ENCODE data around the gene CDIP1. TPM values are rescaled to one million over a fixed set of nuclear protein-coding genes. Genes with fewer than 3 reads are reported as not detected.

Gene CDIP1
- total RNA-seq, 1 donor from 2014 or later, result 64.7 TPM

GRCh38 chr16:4572715-4573114 is 34.1 kb upstream of the CDIP1 start:
- H3K36me3 Mint-ChIP-seq (ENCODE audit: low read depth, unreplicated experiment), result peaks cover 2% of the 10 kb centered on the region
- H3K27me3 ChIP-seq (ENCODE audit: insufficient read depth, low read length), result no peaks in the 10 kb centered on the region
- TF ChIP-seq EZH2 (IDR thresholded peaks at IDR 0.05; ENCODE audit: insufficient read depth, low read length), result no peak
- TF ChIP-seq CTCF (IDR thresholded peaks at IDR 0.05; ENCODE audit: insufficient read depth, low read depth, low read length), result no peak

GRCh38 chr16:4570688-4571321 is 32.2 kb upstream of the CDIP1 start:
- FAIRE-seq (no peak), DNase-seq (ENCODE audit: low read depth) (no peak)
- H3K27me3 ChIP-seq (ENCODE audit: insufficient read depth, low read length), result no peaks in the 10 kb centered on the region
- no peak overlapping the region for H2AFZ ChIP-seq (ENCODE audit: low read depth, low read length)
- H3K4me3 ChIP-seq (ENCODE audit: insufficient read depth, low read depth, low read length), result no peak overlapping the region
- no peak overlapping the region for H3K9ac ChIP-seq (ENCODE audit: low read length)
- Mint-ChIP-seq H3K27me3 (ENCODE audit: low read depth, unreplicated experiment) (peaks cover 2% of the 10 kb centered on the region), H3K4me1 (ENCODE audit: low read depth, unreplicated experiment) (no peaks in the 10 kb centered on the region), H3K9me3 (ENCODE audit: unreplicated experiment) (no peaks in the 10 kb centered on the region), H3K36me3 (ENCODE audit: low read depth, unreplicated experiment) (no peaks in the 10 kb centered on the region), H3K27ac (ENCODE audit: unreplicated experiment) (no peak overlapping the region), H3K4me3 (ENCODE audit: unreplicated experiment) (no peak overlapping the region)
- H3K9me3 ChIP-seq (ENCODE audit: insufficient read depth, low read depth, low read length), result no peaks in the 10 kb centered on the region
- H3K79me2 ChIP-seq (ENCODE audit: insufficient read depth, low read length), result no peaks in the 10 kb centered on the region
- no peak overlapping the region for H3K4me2 ChIP-seq (ENCODE audit: low read length)
- TF ChIP-seq CTCF (IDR thresholded peaks at IDR 0.05; ENCODE audit: insufficient read depth, low read depth, low read length), result no peak
- H3K27ac ChIP-seq (ENCODE audit: low read depth, low read length), result no peak overlapping the region
- no peaks in the 10 kb centered on the region for H3K4me1 ChIP-seq (ENCODE audit: insufficient read depth, low read length)
- H4K20me1 ChIP-seq (ENCODE audit: insufficient read depth, low read length), result no peaks in the 10 kb centered on the region
- H3K36me3 ChIP-seq (ENCODE audit: insufficient read depth, low read length), result no peaks in the 10 kb centered on the region

More at GRCh38 chr16:4572715-4573114, 34.1 kb upstream of the CDIP1 start:
- H4K20me1 ChIP-seq (ENCODE audit: insufficient read depth, low read length), result no peaks in the 10 kb centered on the region
- no peaks in the 10 kb centered on the region for H3K4me1 ChIP-seq (ENCODE audit: insufficient read depth, low read length)
- H3K27ac ChIP-seq (ENCODE audit: low read depth, low read length), result no peak overlapping the region
- H3K36me3 ChIP-seq (ENCODE audit: insufficient read depth, low read length), result no peaks in the 10 kb centered on the region
- Mint-ChIP-seq H3K9me3 (ENCODE audit: unreplicated experiment) (no peaks in the 10 kb centered on the region), H3K4me1 (ENCODE audit: low read depth, unreplicated experiment) (no peaks in the 10 kb centered on the region), H3K4me3 (ENCODE audit: unreplicated experiment) (no peak overlapping the region), H3K27ac (ENCODE audit: unreplicated experiment) (no peak overlapping the region), H3K27me3 (ENCODE audit: low read depth, unreplicated experiment) (peaks cover 2% of the 10 kb centered on the region)
- no peak overlapping the region for H3K4me2 ChIP-seq (ENCODE audit: low read length)
- H3K9me3 ChIP-seq (ENCODE audit: insufficient read depth, low read depth, low read length), result no peaks in the 10 kb centered on the region
- DNase-seq (ENCODE audit: low read depth) (no peak), FAIRE-seq (no peak)
- H3K4me3 ChIP-seq (ENCODE audit: insufficient read depth, low read depth, low read length), result no peak overlapping the region
- no peak overlapping the region for H3K9ac ChIP-seq (ENCODE audit: low read length)
- H3K79me2 ChIP-seq (ENCODE audit: insufficient read depth, low read length), result no peaks in the 10 kb centered on the region
- H2AFZ ChIP-seq (ENCODE audit: low read depth, low read length), result no peak overlapping the region

GRCh38 chr16:4570086-4570485 is 31.5 kb upstream of the CDIP1 start:
- no peak overlapping the region for H3K4me3 Mint-ChIP-seq (ENCODE audit: unreplicated experiment)
- Histone ChIP-seq H2AFZ (ENCODE audit: low read depth, low read length) (no peak overlapping the region), H3K4me2 (ENCODE audit: low read length) (no peak overlapping the region), H3K36me3 (ENCODE audit: insufficient read depth, low read length) (no peaks in the 10 kb centered on the region), H3K27me3 (ENCODE audit: insufficient read depth, low read length) (no peaks in the 10 kb centered on the region), H3K9ac (ENCODE audit: low read length) (no peak overlapping the region), H3K27ac (ENCODE audit: low read depth, low read length) (no peak overlapping the region), H4K20me1 (ENCODE audit: insufficient read depth, low read length) (no peaks in the 10 kb centered on the region), H3K9me3 (ENCODE audit: insufficient read depth, low read depth, low read length) (no peaks in the 10 kb centered on the region), H3K79me2 (ENCODE audit: insufficient read depth, low read length) (no peaks in the 10 kb centered on the region), H3K4me3 (ENCODE audit: insufficient read depth, low read depth, low read length) (no peak overlapping the region), H3K4me1 (ENCODE audit: insufficient read depth, low read length) (no peaks in the 10 kb centered on the region)
- DNase-seq (ENCODE audit: low read depth) (no peak), FAIRE-seq (no peak)
- H3K36me3 Mint-ChIP-seq (ENCODE audit: low read depth, unreplicated experiment), result no peaks in the 10 kb centered on the region
- no peak overlapping the region for H3K27ac Mint-ChIP-seq (ENCODE audit: unreplicated experiment)
- H3K27me3 Mint-ChIP-seq (ENCODE audit: low read depth, unreplicated experiment), result peaks cover 4% of the 10 kb centered on the region
- no peaks in the 10 kb centered on the region for H3K9me3 Mint-ChIP-seq (ENCODE audit: unreplicated experiment)
- H3K4me1 Mint-ChIP-seq (ENCODE audit: low read depth, unreplicated experiment), result no peaks in the 10 kb centered on the region
- no peak for TF ChIP-seq CTCF (IDR thresholded peaks at IDR 0.05; ENCODE audit: insufficient read depth, low read depth, low read length)
- no peak for TF ChIP-seq EZH2 (IDR thresholded peaks at IDR 0.05; ENCODE audit: insufficient read depth, low read length)
